ENCODE measurements around the gene ABCB8.

GRCh38 chr7:151095123-151095797 lies 67.0 kb downstream of the ABCB8 start:
- TF ChIP-seq, protein P1, sequence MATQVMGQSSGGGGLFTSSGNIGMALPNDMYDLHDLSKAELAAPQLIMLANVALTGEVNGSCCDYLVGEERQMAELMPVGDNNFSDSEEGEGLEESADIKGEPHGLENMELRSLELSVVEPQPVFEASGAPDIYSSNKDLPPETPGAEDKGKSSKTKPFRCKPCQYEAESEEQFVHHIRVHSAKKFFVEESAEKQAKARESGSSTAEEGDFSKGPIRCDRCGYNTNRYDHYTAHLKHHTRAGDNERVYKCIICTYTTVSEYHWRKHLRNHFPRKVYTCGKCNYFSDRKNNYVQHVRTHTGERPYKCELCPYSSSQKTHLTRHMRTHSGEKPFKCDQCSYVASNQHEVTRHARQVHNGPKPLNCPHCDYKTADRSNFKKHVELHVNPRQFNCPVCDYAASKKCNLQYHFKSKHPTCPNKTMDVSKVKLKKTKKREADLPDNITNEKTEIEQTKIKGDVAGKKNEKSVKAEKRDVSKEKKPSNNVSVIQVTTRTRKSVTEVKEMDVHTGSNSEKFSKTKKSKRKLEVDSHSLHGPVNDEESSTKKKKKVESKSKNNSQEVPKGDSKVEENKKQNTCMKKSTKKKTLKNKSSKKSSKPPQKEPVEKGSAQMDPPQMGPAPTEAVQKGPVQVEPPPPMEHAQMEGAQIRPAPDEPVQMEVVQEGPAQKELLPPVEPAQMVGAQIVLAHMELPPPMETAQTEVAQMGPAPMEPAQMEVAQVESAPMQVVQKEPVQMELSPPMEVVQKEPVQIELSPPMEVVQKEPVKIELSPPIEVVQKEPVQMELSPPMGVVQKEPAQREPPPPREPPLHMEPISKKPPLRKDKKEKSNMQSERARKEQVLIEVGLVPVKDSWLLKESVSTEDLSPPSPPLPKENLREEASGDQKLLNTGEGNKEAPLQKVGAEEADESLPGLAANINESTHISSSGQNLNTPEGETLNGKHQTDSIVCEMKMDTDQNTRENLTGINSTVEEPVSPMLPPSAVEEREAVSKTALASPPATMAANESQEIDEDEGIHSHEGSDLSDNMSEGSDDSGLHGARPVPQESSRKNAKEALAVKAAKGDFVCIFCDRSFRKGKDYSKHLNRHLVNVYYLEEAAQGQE (IDR thresholded peaks at IDR 0.05; ENCODE audit: low read depth, low read length): no peak
- TF ChIP-seq, protein P2, sequence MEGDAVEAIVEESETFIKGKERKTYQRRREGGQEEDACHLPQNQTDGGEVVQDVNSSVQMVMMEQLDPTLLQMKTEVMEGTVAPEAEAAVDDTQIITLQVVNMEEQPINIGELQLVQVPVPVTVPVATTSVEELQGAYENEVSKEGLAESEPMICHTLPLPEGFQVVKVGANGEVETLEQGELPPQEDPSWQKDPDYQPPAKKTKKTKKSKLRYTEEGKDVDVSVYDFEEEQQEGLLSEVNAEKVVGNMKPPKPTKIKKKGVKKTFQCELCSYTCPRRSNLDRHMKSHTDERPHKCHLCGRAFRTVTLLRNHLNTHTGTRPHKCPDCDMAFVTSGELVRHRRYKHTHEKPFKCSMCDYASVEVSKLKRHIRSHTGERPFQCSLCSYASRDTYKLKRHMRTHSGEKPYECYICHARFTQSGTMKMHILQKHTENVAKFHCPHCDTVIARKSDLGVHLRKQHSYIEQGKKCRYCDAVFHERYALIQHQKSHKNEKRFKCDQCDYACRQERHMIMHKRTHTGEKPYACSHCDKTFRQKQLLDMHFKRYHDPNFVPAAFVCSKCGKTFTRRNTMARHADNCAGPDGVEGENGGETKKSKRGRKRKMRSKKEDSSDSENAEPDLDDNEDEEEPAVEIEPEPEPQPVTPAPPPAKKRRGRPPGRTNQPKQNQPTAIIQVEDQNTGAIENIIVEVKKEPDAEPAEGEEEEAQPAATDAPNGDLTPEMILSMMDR (IDR thresholded peaks at IDR 0.05): no peak; the same call in 1 of the 2 replicates
- TF ChIP-seq POLR2AphosphoS5 (IDR thresholded peaks at IDR 0.05; ENCODE audit: low read depth, low read length) (no peak), GABPA (IDR thresholded peaks at IDR 0.05; ENCODE audit: low read depth) (no peak), EZH2phosphoT487 (IDR thresholded peaks at IDR 0.05; ENCODE audit: borderline replicate concordance, low read depth) (no peak), YY1 (IDR thresholded peaks at IDR 0.05; ENCODE audit: low read depth) (no peak), TEAD4 (IDR thresholded peaks at IDR 0.05; ENCODE audit: borderline replicate concordance, insufficient read depth) (no peak), JUND (IDR thresholded peaks at IDR 0.05) (no peak), CHD2 (IDR thresholded peaks at IDR 0.05; ENCODE audit: low read length, partially characterized antibody) (no peak)
- TF ChIP-seq, protein P3, sequence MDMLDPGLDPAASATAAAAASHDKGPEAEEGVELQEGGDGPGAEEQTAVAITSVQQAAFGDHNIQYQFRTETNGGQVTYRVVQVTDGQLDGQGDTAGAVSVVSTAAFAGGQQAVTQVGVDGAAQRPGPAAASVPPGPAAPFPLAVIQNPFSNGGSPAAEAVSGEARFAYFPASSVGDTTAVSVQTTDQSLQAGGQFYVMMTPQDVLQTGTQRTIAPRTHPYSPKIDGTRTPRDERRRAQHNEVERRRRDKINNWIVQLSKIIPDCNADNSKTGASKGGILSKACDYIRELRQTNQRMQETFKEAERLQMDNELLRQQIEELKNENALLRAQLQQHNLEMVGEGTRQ (IDR thresholded peaks at IDR 0.05; ENCODE audit: borderline replicate concordance, low read depth, low read length): no peak

Data from SK-N-SH (cell line).